Activated CD4-positive, alpha-beta memory T cell treated with anti-CD3 and anti-CD28 coated beads for 36 hours (primary cell): ENCODE data around the gene MLC1. TPM values are rescaled to one million over a fixed set of nuclear protein-coding genes. Genes with fewer than 3 reads are reported as not detected.

ENCODE experiments used
- CTCF ChIA-PET: fragments of 350-600 bp; sonication (Branson Sonifier 250); formaldehyde crosslinking; loops from one replicate; lab custom pipeline; 2021; ENCODE audit warnings: antibody characterized with exemption, inconsistent platforms; lab: Charles Lee
- POLR2A ChIA-PET: fragments of 350-600 bp; sonication (Branson Sonifier 250); formaldehyde crosslinking; loops from one replicate; lab custom pipeline; 2021; ENCODE audit warnings: antibody characterized with exemption; lab: Charles Lee
- DNase-seq: peaks from one replicate; pipeline ENCODE4 v3.0.0-alpha.2; 2020
- H3K27ac Mint-ChIP-seq: one replicate; pipeline ENCODE4 v1.8.0; 2021; ENCODE audit warnings: mixed read lengths
- H3K27me3 Mint-ChIP-seq: one replicate; pipeline ENCODE4 v1.8.0; 2021; ENCODE audit warnings: mixed read lengths
- H3K36me3 Mint-ChIP-seq: one replicate; pipeline ENCODE4 v1.8.0; 2021; ENCODE audit warnings: mixed read lengths
- H3K4me1 Mint-ChIP-seq: one replicate; pipeline ENCODE4 v1.8.0; 2021; ENCODE audit warnings: low read depth, mixed read lengths
- H3K4me3 Mint-ChIP-seq: one replicate; pipeline ENCODE4 v1.8.0; 2021; ENCODE audit warnings: mild to moderate bottlenecking, mixed read lengths
- H3K9me3 Mint-ChIP-seq: one replicate; pipeline ENCODE4 v1.8.0; 2021; ENCODE audit warnings: mixed read lengths
- intact Hi-C: fragments of 100-400 bp; cut with micrococcal nuclease; formaldehyde crosslinking; loops from one replicate; pipeline ENCODE4 v1.15.1; 2023
- total RNA-seq, 2 experiments: library from RNA; stranded (reverse); gene quantifications; one replicate each; pipeline ENCODE4 v1.2.3, GENCODE V29; 2021

Gene MLC1
- total RNA-seq, 2 experiments from 2014 or later = not detected

DNA sequence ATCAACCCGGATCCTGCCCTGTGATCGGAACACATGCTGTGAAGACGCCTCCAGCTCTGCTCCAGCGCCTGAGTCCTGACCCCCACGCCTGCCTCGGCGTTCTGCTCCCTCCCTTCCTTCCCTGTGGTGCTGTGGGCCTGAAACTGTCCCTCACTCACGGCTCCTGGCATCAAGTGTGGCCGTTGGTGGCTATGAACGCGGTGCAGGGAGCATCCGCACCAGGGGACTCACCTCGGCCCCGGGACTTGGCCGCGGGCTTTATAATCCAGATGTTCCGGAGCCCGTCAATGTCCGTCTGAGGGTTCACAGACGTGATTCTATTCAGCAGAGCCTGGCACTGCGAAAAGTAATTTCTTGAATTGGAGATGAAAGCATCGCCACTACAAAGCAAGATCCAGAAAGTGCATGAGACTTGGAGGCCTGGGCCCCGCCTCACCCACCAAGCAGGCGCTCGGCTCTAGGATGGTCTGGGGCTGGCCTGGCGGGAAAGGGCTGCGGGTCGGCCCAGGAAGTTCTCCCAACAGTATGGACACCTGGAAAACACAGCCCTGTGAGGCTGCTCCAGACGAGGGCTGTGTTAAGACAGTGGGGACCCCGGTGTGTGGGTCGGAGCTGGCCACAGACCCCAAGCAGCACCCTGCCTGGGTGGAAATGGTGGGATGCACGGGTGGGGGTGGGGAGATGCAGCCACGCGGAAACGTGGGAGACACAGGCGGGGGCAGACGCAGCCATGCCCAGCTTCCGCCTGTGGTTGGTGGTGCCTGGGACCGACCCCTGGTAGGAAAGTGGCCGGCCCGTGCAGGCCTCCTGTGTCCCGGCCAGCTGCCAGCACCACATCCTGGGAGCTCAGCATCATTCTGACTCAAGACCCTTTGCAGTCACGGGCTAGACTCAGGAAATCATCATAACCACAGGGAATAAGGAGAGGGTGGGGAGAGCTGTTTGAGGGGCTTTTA lies 50.8 kb downstream of the MLC1 start:
- H3K4me3 Mint-ChIP-seq = no peak overlapping the region
- CTCF ChIA-PET = interaction anchor here (1.8 kb wide), 1 partner anchor 103 kb away, joined by 11 read pairs; no protein-coding TSS in a partner anchor
- H3K27me3 Mint-ChIP-seq = peaks cover 16% of the 10 kb centered on the region
- H3K4me1 Mint-ChIP-seq = peaks cover 9% of the 10 kb centered on the region
- intact Hi-C loops = no loop called here
- no peaks in the 10 kb centered on the region for H3K36me3 Mint-ChIP-seq
- peaks cover 5% of the 10 kb centered on the region for H3K9me3 Mint-ChIP-seq
- peak; percentile 52 for DNase-seq
- POLR2A ChIA-PET = interaction anchor here (0.6 kb wide), 1 partner anchor 118 kb away, joined by 4 read pairs; no protein-coding TSS in a partner anchor
- H3K27ac Mint-ChIP-seq = no peak overlapping the region

DNA sequence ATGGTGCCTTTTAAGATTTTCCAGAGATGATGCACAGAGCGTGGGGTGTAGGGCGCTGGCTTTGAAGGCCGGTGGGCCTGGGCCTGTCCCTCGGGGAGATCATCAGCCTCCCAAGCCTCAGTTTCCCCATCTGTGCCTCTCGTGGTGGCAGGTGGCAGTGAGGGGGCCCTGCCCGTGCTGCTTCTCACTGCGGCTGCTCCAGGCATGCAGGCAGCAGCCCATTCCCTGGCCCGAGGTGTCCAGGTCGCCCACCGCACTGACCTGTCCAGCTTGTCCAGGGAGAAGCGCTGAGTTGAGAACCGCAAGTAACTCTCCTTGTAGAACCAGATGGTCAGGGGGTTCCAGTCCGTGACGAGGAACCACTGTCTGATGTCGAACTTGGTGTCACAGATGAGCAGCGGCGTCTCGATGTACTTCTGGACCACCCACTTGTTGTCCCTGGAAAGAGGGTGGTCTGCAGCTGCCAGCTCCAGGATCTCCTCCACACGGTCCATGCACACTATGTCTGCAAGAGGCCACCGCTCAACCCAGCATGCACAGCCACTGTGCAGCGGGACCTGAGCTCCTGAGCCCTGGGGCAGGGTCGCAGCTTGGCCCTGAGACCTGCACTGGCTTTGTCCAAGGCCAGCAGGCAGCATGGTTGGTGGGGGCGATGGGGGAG lies 52.2 kb downstream of the MLC1 start:
- ChIA-PET CTCF (interaction anchor here (0.6 to 3.4 kb wide), 2 partner anchors 39 to 102 kb away, joined by 3 to 119 read pairs; no protein-coding TSS in a partner anchor), POLR2A (no interaction called here)
- H3K9me3 Mint-ChIP-seq = no peaks in the 10 kb centered on the region
- H3K4me3 Mint-ChIP-seq = no peak overlapping the region
- no peaks in the 10 kb centered on the region for H3K36me3 Mint-ChIP-seq
- DNase-seq = no peak
- H3K27ac Mint-ChIP-seq = no peak overlapping the region
- intact Hi-C loops = no loop called here
- H3K4me1 Mint-ChIP-seq = peaks cover 14% of the 10 kb centered on the region
- H3K27me3 Mint-ChIP-seq = peaks cover 16% of the 10 kb centered on the region

DNA sequence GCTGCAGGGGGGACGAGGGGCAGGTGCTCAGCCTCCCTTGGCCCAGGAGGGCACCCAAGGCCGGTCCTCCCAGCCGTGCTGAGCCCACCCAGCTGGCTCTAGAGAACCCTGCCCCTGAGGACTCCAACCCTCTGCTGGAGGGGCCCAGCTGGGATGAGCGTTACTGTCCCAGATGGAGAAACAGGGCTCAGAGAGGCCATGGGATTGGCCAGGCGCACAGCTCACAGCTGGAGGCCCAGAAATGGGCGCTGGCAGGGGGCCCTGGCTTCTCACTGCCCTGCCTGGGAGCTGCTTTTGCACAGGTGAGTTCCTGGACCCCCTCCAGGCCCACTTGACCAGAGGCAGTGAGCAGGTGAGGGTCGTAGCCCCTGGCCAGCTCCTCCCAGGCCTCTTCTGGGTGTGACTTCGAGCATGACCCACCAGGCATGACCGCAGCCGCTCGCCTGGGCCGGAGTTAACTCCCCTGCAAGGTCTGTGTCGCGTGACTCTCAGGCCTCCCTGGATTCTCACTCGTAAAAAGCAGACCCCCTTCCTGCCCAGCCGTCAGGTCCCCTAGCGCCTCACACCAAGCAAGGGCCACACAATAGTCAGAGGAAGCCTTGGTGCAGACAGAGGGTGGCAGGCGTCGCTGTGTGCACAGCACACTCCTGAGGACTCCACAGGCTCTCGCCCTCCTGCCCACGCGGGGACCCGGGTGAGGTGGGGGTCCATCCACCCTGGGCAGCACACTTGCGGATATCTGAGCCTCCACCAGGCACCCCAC lies 52.9 kb downstream of the MLC1 start:
- H3K27me3 Mint-ChIP-seq = peaks cover 16% of the 10 kb centered on the region
- CTCF ChIA-PET = interaction anchor here (1.4 to 3.5 kb wide), 3 partner anchors 38 to 264 kb away, joined by 4 to 119 read pairs (median 95); no protein-coding TSS in a partner anchor
- POLR2A ChIA-PET = no interaction called here
- no peak overlapping the region for H3K4me3 Mint-ChIP-seq
- no peak for DNase-seq
- no peaks in the 10 kb centered on the region for H3K9me3 Mint-ChIP-seq
- H3K36me3 Mint-ChIP-seq = no peaks in the 10 kb centered on the region
- peaks cover 22% of the 10 kb centered on the region for H3K4me1 Mint-ChIP-seq
- H3K27ac Mint-ChIP-seq = no peak overlapping the region
- intact Hi-C loops = no loop called here

DNA sequence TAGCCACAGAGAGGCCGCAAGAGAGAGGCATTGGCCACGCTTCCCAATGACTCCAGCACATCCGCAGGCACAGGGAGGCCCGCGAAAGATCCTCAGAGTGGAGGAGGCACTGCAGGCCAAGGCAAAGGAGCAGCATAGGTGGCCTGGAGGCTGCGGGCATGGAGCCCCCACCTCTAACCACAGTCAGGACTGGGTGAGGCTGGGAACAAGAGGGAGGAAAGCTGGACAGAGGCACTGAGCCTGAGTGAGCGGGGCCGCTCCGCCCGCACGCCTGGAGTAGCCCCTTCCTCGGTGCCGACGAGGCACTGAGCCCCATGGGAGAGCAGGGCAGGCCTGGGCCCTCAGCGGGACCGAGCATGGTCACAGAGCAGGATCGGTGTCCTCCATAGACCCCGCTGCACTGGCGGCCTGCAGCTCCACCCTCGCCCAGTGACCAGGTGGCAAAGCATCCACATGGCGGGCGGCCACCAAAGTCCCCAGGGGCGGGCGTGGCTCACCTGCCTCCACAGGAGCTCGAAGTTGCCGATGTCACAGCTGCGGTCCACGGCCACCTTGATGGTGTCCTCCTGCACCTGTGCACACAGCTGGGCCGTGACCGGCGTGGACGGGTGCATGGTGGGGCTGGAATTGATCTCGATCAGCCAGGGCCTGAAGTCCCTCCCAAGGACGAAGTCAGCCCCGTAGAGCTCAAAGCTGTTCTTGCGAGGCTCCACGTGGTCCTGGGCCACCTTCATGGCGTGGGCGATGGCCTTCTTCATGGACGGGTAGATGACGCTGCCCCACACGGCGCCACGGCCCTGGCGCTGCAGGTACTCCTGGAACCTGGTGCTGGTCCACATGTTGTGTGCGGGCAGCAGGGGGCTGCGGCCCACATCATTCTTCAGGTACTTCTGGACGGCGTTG lies 53.8 kb downstream of the MLC1 start:
- intact Hi-C loops = loop anchor here (2.0 kb wide), 1 partner anchor 53 kb away; no protein-coding TSS in a partner anchor
- Mint-ChIP-seq H3K27ac (no peak overlapping the region), H3K36me3 (no peaks in the 10 kb centered on the region), H3K27me3 (peaks cover 16% of the 10 kb centered on the region), H3K4me1 (peaks cover 25% of the 10 kb centered on the region), H3K9me3 (no peaks in the 10 kb centered on the region), H3K4me3 (no peak overlapping the region)
- DNase-seq = no peak
- ChIA-PET POLR2A (interaction anchor here (0.7 to 1.7 kb wide), 3 partner anchors 14 to 263 kb away, joined by 3 to 6 read pairs (median 3); no protein-coding TSS in a partner anchor), CTCF (interaction anchor here (0.7 to 3.5 kb wide), 19 partner anchors 14 to 269 kb away, joined by 3 to 119 read pairs (median 12); partner anchors contain the start of genes ALG12, CRELD2 and IL17REL)

DNA sequence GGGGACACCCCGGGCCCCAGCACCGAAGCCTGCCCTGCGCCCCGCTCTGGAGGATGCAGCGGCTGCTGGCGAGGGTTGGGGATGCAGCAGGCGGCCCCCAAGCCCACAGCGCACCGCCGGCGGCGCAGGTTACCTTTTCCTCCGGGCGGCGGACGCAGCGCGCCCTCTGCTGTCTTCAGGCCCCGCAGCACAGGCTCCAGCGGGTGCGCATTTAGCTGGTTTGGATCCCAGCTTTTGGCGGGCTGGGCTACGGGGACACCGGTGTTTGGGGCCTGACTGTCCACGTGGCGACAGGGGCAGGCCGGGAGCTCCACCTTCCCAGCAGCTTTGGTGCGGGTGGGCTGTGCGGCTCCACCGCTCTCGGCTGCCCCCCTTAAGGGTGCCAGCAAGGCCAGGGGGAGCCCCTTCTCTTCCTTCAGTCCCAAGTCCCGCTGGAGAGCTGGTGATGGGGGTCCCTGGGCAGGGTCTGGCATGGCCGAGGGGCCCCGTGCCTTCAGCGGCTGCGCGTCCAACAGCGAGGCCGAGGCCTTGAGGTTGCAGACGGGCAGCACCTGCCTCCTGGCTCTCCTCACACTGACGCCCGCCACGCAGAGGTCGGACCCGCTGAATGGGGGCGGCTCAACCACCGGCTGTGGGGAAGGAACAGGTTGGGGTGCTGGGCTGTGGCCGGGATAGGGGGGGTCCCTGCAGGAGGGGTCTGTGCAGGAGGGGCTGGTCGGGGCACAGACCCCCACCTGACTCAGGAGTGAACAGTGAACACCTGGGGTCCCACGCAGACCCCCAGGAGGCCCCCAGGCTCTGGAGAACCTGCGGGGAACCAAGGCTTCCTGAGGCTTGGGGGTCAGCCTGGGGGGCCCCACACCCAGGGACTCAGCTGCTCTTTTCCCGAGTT lies 54.7 kb downstream of the MLC1 start:
- Mint-ChIP-seq H3K27me3 (peaks cover 16% of the 10 kb centered on the region), H3K27ac (no peak overlapping the region), H3K4me3 (no peak overlapping the region), H3K36me3 (no peaks in the 10 kb centered on the region), H3K4me1 (peaks cover 25% of the 10 kb centered on the region), H3K9me3 (no peaks in the 10 kb centered on the region)
- peak; percentile 94 for DNase-seq
- intact Hi-C loops = loop anchor here (1.0 to 2.0 kb wide), 5 partner anchors 11 to 263 kb away; no protein-coding TSS in a partner anchor
- POLR2A ChIA-PET = interaction anchor here (0.7 to 1.7 kb wide), 7 partner anchors 13 to 262 kb away, joined by 3 to 6 read pairs (median 3); no protein-coding TSS in a partner anchor
- CTCF ChIA-PET = interaction anchor here (0.5 to 3.5 kb wide), 44 partner anchors 13 to 269 kb away, joined by 3 to 119 read pairs (median 4); partner anchors contain the start of genes ALG12, CRELD2, IL17REL and MLC1

DNA sequence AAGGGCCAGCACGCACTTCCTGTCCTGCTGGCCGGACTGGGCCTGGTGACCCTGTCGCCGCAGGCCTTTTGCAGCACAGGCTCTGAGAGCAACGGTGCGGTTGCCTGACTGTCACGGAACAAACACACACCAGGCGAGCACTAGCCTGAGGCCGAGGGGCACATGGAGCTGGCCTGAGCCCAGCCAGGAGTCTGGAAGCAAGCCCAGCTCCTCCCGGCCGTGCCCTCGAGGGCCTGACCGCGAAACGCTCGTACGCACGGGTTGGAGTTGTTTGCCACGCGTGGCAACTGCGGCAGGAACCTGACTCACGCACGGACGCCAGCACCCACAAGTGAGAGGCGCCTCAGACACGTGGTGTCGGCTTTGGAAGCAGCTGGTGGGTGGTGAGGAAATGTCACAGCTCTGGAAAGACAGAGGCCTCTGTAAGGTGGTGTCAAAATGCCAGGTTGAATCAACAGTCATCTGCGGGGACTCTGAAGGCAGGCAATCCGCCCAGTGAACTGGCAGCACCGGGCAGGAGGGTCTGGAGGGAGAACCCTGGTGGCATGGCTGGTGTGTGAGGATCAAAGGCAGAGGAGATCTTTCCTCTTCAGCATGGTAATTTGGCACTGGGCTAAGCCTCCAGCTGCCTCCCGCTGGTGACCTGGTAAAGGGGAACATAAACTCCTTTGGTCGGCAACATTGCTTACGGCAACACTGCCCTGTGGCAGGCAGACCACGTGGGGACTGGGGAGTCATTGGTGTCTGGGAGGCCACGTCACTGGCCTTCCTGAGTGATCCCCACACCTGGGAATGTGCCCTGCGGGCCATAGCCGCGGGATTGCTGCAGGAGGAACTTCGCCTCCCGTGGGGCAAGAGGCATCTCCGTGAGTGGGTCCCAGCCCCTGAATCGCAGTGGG lies 57.3 kb downstream of the MLC1 start:
- peak; percentile 75 for DNase-seq
- peaks cover 26% of the 10 kb centered on the region for H3K4me1 Mint-ChIP-seq

DNA sequence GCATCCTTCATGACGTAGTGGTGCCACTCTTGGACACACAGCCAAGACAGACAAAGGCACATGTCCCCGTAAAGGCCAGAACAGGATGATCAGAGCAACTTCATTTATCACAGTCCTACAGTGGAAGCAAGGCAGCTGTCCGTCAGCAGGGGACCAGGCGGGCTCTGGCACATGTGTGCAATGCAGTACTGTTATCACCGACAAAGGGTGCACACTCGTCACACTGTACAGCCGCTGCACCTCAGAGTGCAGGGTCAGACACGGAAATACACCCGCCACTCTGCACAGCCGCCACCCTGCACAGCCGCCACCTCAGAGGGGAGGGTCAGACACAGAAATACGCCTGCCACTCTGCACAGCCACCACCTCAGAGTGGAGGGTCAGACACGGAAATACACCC lies 59.2 kb downstream of the MLC1 start:
- H3K27me3 Mint-ChIP-seq = peaks cover 5% of the 10 kb centered on the region
- no peaks in the 10 kb centered on the region for H3K9me3 Mint-ChIP-seq
- no peak overlapping the region for H3K27ac Mint-ChIP-seq
- ChIA-PET CTCF (no interaction called here), POLR2A (no interaction called here)
- H3K4me3 Mint-ChIP-seq = no peak overlapping the region
- DNase-seq = no peak
- H3K4me1 Mint-ChIP-seq = peaks cover 26% of the 10 kb centered on the region
- intact Hi-C loops = no loop called here
- H3K36me3 Mint-ChIP-seq = no peaks in the 10 kb centered on the region

More for the DNA sequence above, 57.3 kb downstream of the MLC1 start:
- CTCF ChIA-PET = interaction anchor here (0.8 to 1.5 kb wide), 5 partner anchors 10 to 97 kb away, joined by 3 to 9 read pairs (median 6); no protein-coding TSS in a partner anchor
- H3K27me3 Mint-ChIP-seq = peaks cover 10% of the 10 kb centered on the region
- no peaks in the 10 kb centered on the region for H3K9me3 Mint-ChIP-seq
- intact Hi-C loops = no loop called here
- POLR2A ChIA-PET = interaction anchor here (0.8 to 1.5 kb wide), 2 partner anchors 11 to 34 kb away, joined by 3 to 11 read pairs; no protein-coding TSS in a partner anchor
- H3K36me3 Mint-ChIP-seq = no peaks in the 10 kb centered on the region
- peak overlapping the region; percentile 79 for H3K27ac Mint-ChIP-seq
- H3K4me3 Mint-ChIP-seq = peak overlapping the region; percentile 6

DNA sequence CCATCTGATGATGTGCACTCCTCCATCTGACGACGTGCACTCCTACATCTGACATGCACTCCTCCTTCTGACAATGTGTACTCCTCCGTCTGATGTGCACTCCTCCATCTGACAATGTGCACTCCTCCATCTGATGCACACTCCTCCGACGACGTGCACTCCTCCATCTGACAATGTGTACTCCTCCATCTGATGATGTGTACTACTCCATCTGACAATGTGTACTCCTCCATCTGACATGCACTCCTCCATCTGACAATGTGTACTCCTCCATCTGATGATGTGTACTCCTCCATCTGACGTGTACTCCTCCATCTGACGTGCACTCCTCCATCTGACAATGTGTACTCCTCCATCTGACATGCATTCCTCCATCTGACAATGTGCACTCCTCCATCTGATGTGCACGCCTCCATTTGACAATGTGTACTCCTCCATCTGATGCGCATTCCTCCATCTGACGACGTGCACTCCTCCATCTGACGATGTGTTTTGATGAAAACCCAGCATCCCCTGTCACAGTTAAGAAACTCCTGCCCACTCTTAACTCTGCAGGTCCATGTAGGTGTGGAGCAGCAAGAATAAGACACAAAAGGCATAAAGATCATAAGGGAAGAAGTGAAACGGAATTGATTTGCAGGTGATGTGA lies 62.9 kb downstream of the MLC1 start:
- CTCF ChIA-PET = no interaction called here
- H3K27me3 Mint-ChIP-seq = peaks cover 5% of the 10 kb centered on the region
- peaks cover 6% of the 10 kb centered on the region for H3K36me3 Mint-ChIP-seq
- POLR2A ChIA-PET = no interaction called here
- intact Hi-C loops = no loop called here
- peaks cover 11% of the 10 kb centered on the region for H3K4me1 Mint-ChIP-seq
- H3K27ac Mint-ChIP-seq = no peak overlapping the region
- H3K4me3 Mint-ChIP-seq = no peak overlapping the region
- peaks cover 3% of the 10 kb centered on the region for H3K9me3 Mint-ChIP-seq
- no peak for DNase-seq

DNA sequence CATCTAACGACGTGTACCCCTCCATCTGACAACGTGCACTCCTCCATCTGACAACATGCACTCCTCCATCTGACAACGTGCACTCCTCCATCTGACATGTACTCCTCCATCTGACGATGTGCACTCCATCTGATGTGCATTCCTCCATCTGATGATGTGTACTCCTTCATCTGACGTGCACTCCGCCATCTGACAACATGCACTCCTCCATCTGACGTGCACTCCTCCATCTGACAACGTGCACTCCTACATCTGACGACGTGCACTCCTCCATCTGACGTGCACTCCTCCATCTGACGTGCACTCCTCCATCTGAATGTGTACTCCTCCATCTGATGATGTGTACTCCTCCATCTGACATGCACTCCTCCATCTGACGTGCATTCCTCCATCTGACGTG lies 64.6 kb downstream of the MLC1 start:
- no peak overlapping the region for H3K4me3 Mint-ChIP-seq
- CTCF ChIA-PET = no interaction called here
- H3K36me3 Mint-ChIP-seq = peaks cover 8% of the 10 kb centered on the region
- no peak overlapping the region for H3K27ac Mint-ChIP-seq
- peaks cover 5% of the 10 kb centered on the region for H3K27me3 Mint-ChIP-seq
- intact Hi-C loops = no loop called here
- POLR2A ChIA-PET = no interaction called here
- H3K4me1 Mint-ChIP-seq = peaks cover 8% of the 10 kb centered on the region
- no peak for DNase-seq
- peaks cover 3% of the 10 kb centered on the region for H3K9me3 Mint-ChIP-seq
